OCI-LY3 (cell line): ENCODE data around the gene SOX8.

Experiments
- H2AFZ ChIP-seq: fragments of 200-600, 300-600 bp; shearing (Covaris generic); 2 replicates; pipeline ENCODE4 v1.6.0; 2014; ENCODE audit warnings: antibody characterized with exemption, low read depth, low read length
- H3K27ac ChIP-seq: fragments of 200-600, 300-600 bp; sonication (generic); 2 replicates; pipeline ENCODE4 v1.5.1; 2014; ENCODE audit warnings: mild to moderate bottlenecking, low read length, moderate library complexity, mixed read lengths
- H3K27me3 ChIP-seq: fragments of 200-600, 300-600 bp; sonication (generic); 2 replicates; pipeline ENCODE4 v1.6.1; 2014; ENCODE audit warnings: low read depth, low read length, mixed read lengths
- H3K36me3 ChIP-seq: fragments of 200-600, 300-600 bp; sonication (generic); replicated peaks from 2 replicates; pipeline ENCODE3; 2014; ENCODE audit warnings: low read depth, low read length, mixed read lengths
- H3K4me1 ChIP-seq: fragments of 300-600, 200-600 bp; sonication (generic); 2 replicates; pipeline ENCODE4 v1.6.1; 2014; ENCODE audit warnings: low read length, mixed read lengths
- H3K4me2 ChIP-seq: fragments of 200-600, 300-600 bp; sonication (generic); 2 replicates; pipeline ENCODE4 v1.6.1; 2014; ENCODE audit warnings: low read length, mixed read lengths
- H3K4me3 ChIP-seq: fragments of 300-600, 200-600 bp; sonication (generic); 2 replicates; pipeline ENCODE4 v1.5.1; 2014; ENCODE audit warnings: antibody characterized with exemption, mild to moderate bottlenecking, low read length, moderate library complexity
- H3K79me2 ChIP-seq: fragments of 300-600, 200-600 bp; shearing (Covaris generic); 2 replicates; pipeline ENCODE4 v1.6.1; 2014; ENCODE audit warnings: mild to moderate bottlenecking, low read length, mixed read lengths
- H3K9ac ChIP-seq: fragments of 300-600, 200-600 bp; shearing (Covaris generic); 2 replicates; pipeline ENCODE4 v1.6.0; 2014; ENCODE audit warnings: mild to moderate bottlenecking, low read length, moderate library complexity
- H3K9me3 ChIP-seq: fragments of 200-600, 300-600 bp; shearing (Covaris generic); 2 replicates; pipeline ENCODE4 v1.6.1; 2014; ENCODE audit warnings: low read length, mixed read lengths; ENCODE audit not compliant: insufficient read depth
- H4K20me1 ChIP-seq: fragments of 200-600, 300-600 bp; sonication (generic); 2 replicates; pipeline ENCODE4 v1.6.1; 2016; ENCODE audit warnings: low read length, mixed read lengths; ENCODE audit not compliant: insufficient read depth
- CTCF ChIP-seq: fragments of 200-600, 300-600 bp; sonication (generic); IDR thresholded peaks from 2 replicates; pipeline ENCODE4 v1.5.1; 2014; ENCODE audit warnings: antibody characterized with exemption, low read length, low read depth
- EZH2phosphoT487 ChIP-seq: fragments of 200-600 bp; shearing (Covaris generic); IDR thresholded peaks from 2 replicates; pipeline ENCODE4 v1.6.1; 2018; ENCODE audit warnings: antibody characterized with exemption, mixed run types, low read depth

The SOX8 gene

GRCh38 chr16:998615-999014 lies 17.0 kb downstream of the SOX8 start:
- Histone ChIP-seq H3K79me2 (no peaks in the 10 kb centered on the region), H3K36me3 (no peaks in the 10 kb centered on the region), H3K27me3 (peaks cover 55% of the 10 kb centered on the region), H2AFZ (no peak overlapping the region), H3K4me3 (no peak overlapping the region), H3K4me1 (no peaks in the 10 kb centered on the region; the same call in 1 of the 2 replicates), H4K20me1 (no peaks in the 10 kb centered on the region), H3K9me3 (no peaks in the 10 kb centered on the region), H3K27ac (no peak overlapping the region), H3K4me2 (no peak overlapping the region), H3K9ac (no peak overlapping the region)
- no peak for TF ChIP-seq CTCF
- no peak for TF ChIP-seq EZH2phosphoT487

DNA sequence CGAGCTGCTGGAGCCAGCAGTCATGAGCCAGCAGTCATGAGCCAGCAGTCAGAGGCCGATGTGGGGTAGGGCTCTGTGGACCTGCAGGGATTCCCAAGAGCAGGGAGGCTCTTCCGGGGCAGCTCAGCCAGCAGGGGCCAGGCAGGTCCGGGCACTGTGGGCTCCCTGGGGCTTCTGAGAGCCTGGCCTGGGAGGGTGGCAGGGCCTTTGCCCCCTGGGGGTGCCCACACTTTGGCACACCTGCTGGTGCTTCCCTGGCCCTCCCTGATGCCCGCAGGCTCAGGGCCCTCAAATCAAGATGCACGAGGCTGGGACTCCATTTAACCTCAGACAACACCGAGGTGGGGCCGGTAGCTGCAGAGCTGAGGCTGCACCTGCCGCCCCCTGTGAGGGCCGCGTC lies 18.1 kb downstream of the SOX8 start:
- Histone ChIP-seq H3K4me2 (no peak overlapping the region), H3K9ac (no peak overlapping the region), H4K20me1 (no peaks in the 10 kb centered on the region)

GRCh38 chr16:1000608-1001007 lies 19.0 kb downstream of the SOX8 start:
- H3K9ac ChIP-seq = no peak overlapping the region
- no peak overlapping the region for H3K4me3 ChIP-seq
- no peaks in the 10 kb centered on the region for H3K79me2 ChIP-seq
- H4K20me1 ChIP-seq = no peaks in the 10 kb centered on the region
- TF ChIP-seq CTCF (no peak), EZH2phosphoT487 (no peak)
- peaks cover 45% of the 10 kb centered on the region for H3K27me3 ChIP-seq
- no peak overlapping the region for H3K27ac ChIP-seq
- no peaks in the 10 kb centered on the region for H3K9me3 ChIP-seq
- H2AFZ ChIP-seq = no peak overlapping the region
- H3K4me2 ChIP-seq = no peak overlapping the region
- H3K4me1 ChIP-seq = peaks cover 12% of the 10 kb centered on the region
- no peaks in the 10 kb centered on the region for H3K36me3 ChIP-seq

More for the DNA sequence above, 18.1 kb downstream of the SOX8 start:
- Histone ChIP-seq H3K27ac (no peak overlapping the region), H2AFZ (no peak overlapping the region), H3K79me2 (no peaks in the 10 kb centered on the region), H3K4me3 (no peak overlapping the region), H3K4me1 (peaks cover 6% of the 10 kb centered on the region; the same call in 1 of the 2 replicates), H3K9me3 (no peaks in the 10 kb centered on the region), H3K36me3 (no peaks in the 10 kb centered on the region), H3K27me3 (peaks cover 54% of the 10 kb centered on the region)
- no peak for TF ChIP-seq EZH2phosphoT487
- no peak for TF ChIP-seq CTCF

- Histone ChIP-seq H3K9me3 (no peaks in the 10 kb centered on the region), H3K4me1 (peaks cover 16% of the 10 kb centered on the region), H3K4me3 (no peak overlapping the region), H3K4me2 (no peak overlapping the region), H2AFZ (no peak overlapping the region), H3K36me3 (no peaks in the 10 kb centered on the region), H3K27ac (no peak overlapping the region), H3K79me2 (no peaks in the 10 kb centered on the region), H4K20me1 (no peaks in the 10 kb centered on the region), H3K27me3 (peaks cover 40% of the 10 kb centered on the region), H3K9ac (no peak overlapping the region)
- TF ChIP-seq EZH2phosphoT487 (no peak), CTCF (no peak)
Observed at GRCh38 chr16:1001096-1001495, 19.5 kb downstream of the SOX8 start.
